ENCODE measurements around the gene HNRNPF. TPM values are rescaled to one million over a fixed set of nuclear protein-coding genes. Genes with fewer than 3 reads are reported as not detected.
A peak's percentile ranks its signal among the peaks of the same experiment; 100 is the strongest.

HNRNPF gene

DNA sequence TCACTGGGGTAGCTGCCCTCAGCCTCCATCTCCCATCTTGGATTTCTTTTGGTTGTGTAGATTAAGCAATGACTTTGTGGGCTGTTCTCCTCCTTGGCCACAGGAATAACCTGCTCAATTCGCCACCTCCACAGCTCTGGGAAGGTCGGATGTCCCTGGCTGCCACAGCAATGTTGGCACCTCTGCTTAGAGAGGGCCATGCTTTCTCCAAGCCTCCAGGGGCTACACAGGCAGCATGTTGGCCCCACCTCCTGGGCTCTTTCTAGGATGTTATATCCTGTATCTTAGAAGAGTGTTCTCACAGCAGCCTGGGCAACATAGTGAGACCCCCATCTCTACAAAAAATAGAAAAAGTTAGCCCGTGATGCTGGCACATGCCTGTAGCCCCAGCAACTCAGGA, 72.9 kb downstream of the HNRNPF start:
- Histone ChIP-seq H3K18ac (ENCODE audit: low read length) (peak overlapping the region; percentile 5), H2BK120ac (ENCODE audit: low read depth, low read length) (no peak overlapping the region), H2BK15ac (ENCODE audit: low read length) (peak overlapping the region; percentile 40), H2AFZ (ENCODE audit: low read length) (no peak overlapping the region), H4K8ac (ENCODE audit: low read depth, low read length) (no peak overlapping the region), H3K27ac (replicated peaks; ENCODE audit: low read length) (no peak overlapping the region), H3K4me1 (ENCODE audit: control insufficient read depth in 2 of 2, insufficient read depth in 1 of 2, low read depth in 1 of 2, low read length in 2 of 2) (peaks cover 0 to 11% of the 10 kb centered on the region in 2 donors), H3K4me2 (ENCODE audit: insufficient read depth, low read length, poor library complexity, severe bottlenecking) (no peak overlapping the region), H3K9ac (ENCODE audit: low read depth, low read length, poor library complexity) (no peak overlapping the region), H3K27me3 (ENCODE audit: control insufficient read depth in 3 of 3, insufficient read depth in 3 of 3, low read depth in 1 of 3, low read length in 3 of 3) (peaks cover 0 to 20% (median 0%) of the 10 kb centered on the region in 3 experiments), H3K14ac (ENCODE audit: low read length) (no peak overlapping the region), H3K79me1 (ENCODE audit: low read depth, low read length) (no peaks in the 10 kb centered on the region), H3K9me3 (replicated peaks in 1 of 2; ENCODE audit: control insufficient read depth in 2 of 2, insufficient read depth in 1 of 2, low read depth in 1 of 2, low read length in 2 of 2) (no peaks in the 10 kb centered on the region), H2BK12ac (ENCODE audit: low read length) (no peak overlapping the region), H3K23ac (ENCODE audit: low read depth, low read length, poor library complexity) (no peak overlapping the region), H3K36me3 (replicated peaks in 1 of 2; ENCODE audit: control insufficient read depth in 2 of 2, insufficient read depth in 2 of 2, low read length in 2 of 2) (no peaks in the 10 kb centered on the region), H2AK5ac (ENCODE audit: low read depth, low read length) (no peak overlapping the region), H3K4ac (ENCODE audit: low read length) (no peak overlapping the region), H4K91ac (ENCODE audit: low read depth, low read length, poor library complexity) (no peak overlapping the region), H3K4me3 (ENCODE audit: low read length in 2 of 2) (peak overlapping the region in 1 of 2 donors; percentile 16), H2BK5ac (ENCODE audit: low read length) (no peak overlapping the region)
- WGBS, 2 donors (ENCODE audit: extremely low coverage in 2 of 2, insufficient read length in 2 of 2, insufficient replicate concordance in 1 of 2), result no CpG with 5 or more reads among the region's 3 CpGs
- DNase-seq (ENCODE audit: low spot score), result no peak

Small RNAs within 50 kb of the gene (small RNA-seq; reads per million reads assigned to genes)
- gene RNU6ATAC11P (ENCODE audit: insufficient read depth) (not detected), gene RNU7-193P (ENCODE audit: insufficient read depth) (not detected), gene SNORD3J (ENCODE audit: insufficient read depth) (not detected)
